GM18861 (cell line): ENCODE data around the gene TMEM256.

ENCODE experiments used
- ATAC-seq: cut with Tn5 transposase; IDR thresholded peaks from one replicate; pipeline ENCODE4 v1.9.1; 2021; ENCODE audit not compliant: unreplicated experiment

Gene TMEM256

GRCh38 chr17:7354262-7354843 is 49.5 kb downstream of the TMEM256 start:
- no peak for ATAC-seq
